Hepatocyte (in vitro differentiated cells): ENCODE data around the gene LRRC63.

Experiments
- CTCF ChIP-seq: fragments of 200-600 bp; sonication (generic); IDR thresholded peaks from 2 replicates; pipeline ENCODE4 v1.5.1; 2016; ENCODE audit warnings: antibody characterized with exemption, mild to moderate bottlenecking; ENCODE audit not compliant: poor library complexity
- EZH2 ChIP-seq: fragments of 200-600 bp; sonication (generic); IDR thresholded peaks from 2 replicates; pipeline ENCODE4 v1.6.1; 2016; ENCODE audit warnings: antibody characterized with exemption, mild to moderate bottlenecking, borderline replicate concordance

DNA sequence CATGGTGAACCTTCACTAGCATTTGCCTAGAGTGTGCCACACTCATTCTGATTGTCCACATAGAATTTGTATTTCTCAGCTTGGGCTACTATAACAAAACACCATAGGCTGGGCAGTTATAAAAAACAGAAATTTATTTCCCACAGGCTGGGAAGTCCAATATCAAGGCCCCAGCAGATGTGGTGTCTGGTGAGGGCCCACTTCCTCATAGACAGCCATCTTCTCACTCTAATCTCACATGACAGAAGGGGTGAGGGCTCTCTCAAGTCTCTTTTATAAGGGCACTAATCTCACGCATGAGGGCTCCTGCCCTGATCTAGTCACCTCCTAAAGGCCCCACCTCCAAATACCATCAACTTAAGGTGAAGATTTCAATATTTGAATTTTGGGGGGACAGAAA lies 53.6 kb downstream of the LRRC63 start:
- TF ChIP-seq CTCF = no peak
- no peak for TF ChIP-seq EZH2
